T follicular helper cell (primary cell): Measurements from ENCODE around the gene EIF4EBP3.

Experiments
- DNase-seq: peaks from one replicate; pipeline ENCODE4 v3.0.0-alpha.2; 2020; ENCODE audit warnings: low read depth
- total RNA-seq, 2 experiments: gene quantifications; one replicate each; lab custom pipeline; 2026; lab: John Stamatoyannopoulos, UW

The EIF4EBP3 gene
- total RNA-seq = 0.35 to 0.42 reads per million in 2 experiments

DNA sequence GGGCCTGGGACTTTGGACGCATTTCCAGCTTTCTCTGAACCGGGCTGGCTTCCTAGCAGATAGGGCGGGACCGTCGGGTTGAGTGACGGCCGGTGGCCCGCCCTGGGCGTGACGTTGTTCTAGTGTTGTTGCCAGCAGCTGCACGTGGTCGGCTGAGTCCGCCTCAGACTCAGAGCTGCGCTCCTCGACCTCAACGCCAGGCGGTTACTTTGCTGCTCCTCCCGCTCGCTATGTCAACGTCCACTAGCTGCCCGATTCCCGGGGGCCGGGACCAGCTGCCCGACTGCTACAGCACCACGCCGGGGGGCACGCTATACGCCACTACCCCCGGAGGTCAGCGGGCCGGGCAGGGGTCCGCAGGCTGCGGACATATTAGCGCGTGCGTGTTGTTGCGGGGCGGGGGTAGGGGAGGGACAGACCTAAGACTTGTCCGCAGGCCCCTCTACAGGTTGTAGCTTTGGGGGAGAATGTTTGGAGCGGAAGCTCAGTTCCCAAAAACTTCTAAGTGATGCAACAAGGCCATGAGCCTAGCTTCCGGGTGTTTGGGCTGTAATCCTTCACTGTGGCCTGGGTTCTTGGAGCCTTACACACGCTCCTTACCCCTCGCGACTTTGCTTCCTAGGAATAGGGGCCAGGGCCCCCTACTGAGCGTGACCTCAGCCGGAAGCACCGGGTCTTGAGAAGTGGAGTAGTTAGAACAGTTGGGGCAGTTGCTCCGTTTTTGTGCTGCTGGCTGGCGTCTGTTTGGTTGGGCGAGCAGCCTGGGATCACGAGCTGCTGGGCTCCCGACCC lies at the start of gene EIF4EBP3:
EIF4EBP3 (plus strand) TSS at position 155 of the 792 bp plus-strand sequence; CDS start at position 231, 76 bp downstream.
- DNase-seq = peak; percentile 84

DNA sequence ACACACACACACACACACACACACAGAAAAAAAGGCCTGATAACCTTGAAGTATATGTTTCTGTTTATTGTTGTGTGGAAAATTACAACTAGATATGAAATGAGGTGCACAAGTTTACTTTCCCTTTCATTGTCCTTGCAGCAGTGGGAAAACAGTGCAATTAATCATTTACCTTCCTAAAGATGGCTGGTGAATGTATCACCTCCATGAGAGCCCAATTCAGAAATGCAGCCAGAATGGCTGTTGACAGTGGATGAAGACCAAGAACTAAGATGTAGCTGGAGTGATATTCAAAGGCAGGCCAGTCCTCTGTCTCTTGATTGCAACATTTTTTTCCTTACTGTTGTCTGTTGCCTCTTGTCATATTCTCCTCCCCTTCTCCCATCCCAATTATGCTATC lies 49.6 kb upstream of the EIF4EBP3 start:
- no peak for DNase-seq

GRCh38 chr5:140498591-140498990 lies 48.9 kb upstream of the EIF4EBP3 start:
- DNase-seq = no peak

DNA sequence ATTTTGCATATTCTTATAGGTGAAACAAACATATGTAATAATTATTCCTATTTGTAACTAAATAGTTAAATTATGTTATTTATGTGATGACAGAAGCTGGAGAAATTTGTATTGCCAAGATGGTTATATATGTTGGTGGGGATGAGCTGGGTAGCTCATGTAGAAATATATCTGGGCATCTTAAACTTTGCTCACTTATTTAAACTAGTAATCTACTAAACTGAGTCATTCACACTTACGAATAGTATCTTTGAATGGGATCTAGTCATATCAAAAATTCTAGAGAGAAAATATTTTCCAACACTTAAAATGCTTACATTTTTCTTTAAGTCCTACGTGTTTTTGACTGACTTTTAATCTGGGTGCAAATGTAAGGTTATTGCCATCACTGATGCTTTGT lies 44.6 kb upstream of the EIF4EBP3 start:
- no peak for DNase-seq

GRCh38 chr5:140509898-140510297 lies 37.6 kb upstream of the EIF4EBP3 start:
- no peak for DNase-seq

DNA sequence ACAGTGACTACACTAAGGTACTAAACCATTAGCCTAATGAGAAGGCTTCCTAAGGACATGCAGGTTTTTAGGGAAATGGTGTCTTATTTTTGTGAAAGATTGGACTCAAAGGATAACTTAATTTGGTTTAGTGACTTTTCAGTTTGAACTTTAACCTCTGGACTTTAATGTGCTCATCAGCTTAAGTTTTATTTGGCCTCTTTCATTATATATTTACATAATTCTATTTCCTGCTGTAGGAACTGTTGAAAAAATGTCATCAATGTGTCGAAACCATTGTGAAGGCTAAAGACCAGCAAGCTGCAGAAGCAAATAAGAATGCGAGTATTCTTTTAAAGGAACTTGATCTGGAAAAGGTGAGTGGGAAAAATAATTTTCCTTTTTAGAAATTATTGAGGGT lies 34.3 kb upstream of the EIF4EBP3 start:
- no peak for DNase-seq

- no peak for DNase-seq
Observed at GRCh38 chr5:140524003-140524402, 23.5 kb upstream of the EIF4EBP3 start.

DNA sequence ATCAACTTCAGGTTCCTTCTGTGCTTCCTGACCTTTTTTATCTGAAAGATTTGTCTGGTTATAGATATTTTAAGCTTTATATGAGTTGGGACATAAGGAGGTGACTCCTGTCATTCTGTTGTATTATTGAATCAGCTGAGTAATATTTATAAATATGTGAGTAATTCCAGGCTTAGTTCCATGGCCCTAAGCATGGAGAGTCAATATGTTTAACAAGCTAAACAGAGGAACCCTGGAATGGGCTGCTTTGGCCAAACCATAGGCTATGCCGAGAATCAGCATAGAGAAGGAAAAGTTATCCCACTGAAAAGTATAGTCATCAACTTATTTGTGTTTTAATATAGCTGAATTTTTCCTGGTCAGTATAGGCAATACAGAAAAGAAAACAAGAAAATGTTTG lies 7.2 kb upstream of the EIF4EBP3 start:
- no peak for DNase-seq

DNA sequence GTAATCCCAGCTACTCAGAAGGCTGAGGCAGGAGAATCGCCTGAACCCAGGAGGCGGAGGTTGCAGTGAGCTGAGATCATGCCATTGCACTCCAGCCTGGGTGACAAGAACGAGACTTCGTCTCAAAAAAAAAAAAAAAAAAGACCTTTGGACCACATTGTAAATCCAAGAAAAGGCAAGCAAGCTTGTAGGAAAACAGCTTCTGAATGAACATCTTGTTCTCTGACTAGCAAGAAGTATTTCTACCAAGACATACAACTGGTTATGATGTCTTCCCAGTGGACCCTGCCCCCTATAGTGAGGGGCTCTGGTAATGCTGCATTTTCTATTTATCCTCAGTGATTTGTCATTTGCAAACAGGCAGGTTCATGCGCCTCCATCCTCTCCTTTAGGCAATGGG lies 4.5 kb upstream of the EIF4EBP3 start:
- no peak for DNase-seq

GRCh38 chr5:140544986-140545385 lies 2.5 kb upstream of the EIF4EBP3 start:
- DNase-seq = no peak

DNA sequence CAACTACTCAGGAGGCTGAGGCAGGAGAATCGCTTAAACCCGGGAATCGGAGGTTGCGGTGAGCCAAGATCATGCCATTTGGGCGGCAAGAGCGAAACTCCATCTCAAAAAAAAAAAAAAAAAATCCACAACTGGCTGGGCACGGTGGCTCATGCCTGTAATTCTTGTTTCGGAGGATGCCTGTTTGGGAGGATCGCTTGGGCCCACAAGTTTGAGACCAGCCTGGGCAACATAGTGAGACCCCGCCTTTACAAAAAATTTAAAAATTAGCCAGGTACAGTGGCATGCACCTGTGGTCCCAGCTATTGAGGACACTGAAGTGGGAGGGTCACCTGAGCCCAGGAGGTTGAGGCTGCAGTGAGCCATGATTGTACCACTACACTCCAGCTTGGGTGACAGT lies 1.9 kb upstream of the EIF4EBP3 start:
- no peak for DNase-seq

- no peak for DNase-seq
Observed at GRCh38 chr5:140546851-140547507, 483 bp upstream of the EIF4EBP3 start.

- no peak for DNase-seq
Observed at GRCh38 chr5:140548300-140548688, 832 bp downstream of the EIF4EBP3 start.

- no peak for DNase-seq
Observed at GRCh38 chr5:140548791-140549190, 1.3 kb downstream of the EIF4EBP3 start.

GRCh38 chr5:140549237-140550144 lies 2.0 kb downstream of the EIF4EBP3 start:
- DNase-seq = no peak

- no peak for DNase-seq
Observed at GRCh38 chr5:140550147-140551079, 3.0 kb downstream of the EIF4EBP3 start.

GRCh38 chr5:140551872-140552271 lies 4.4 kb downstream of the EIF4EBP3 start:
- no peak for DNase-seq

- DNase-seq = no peak
Observed at GRCh38 chr5:140553657-140554056, 6.2 kb downstream of the EIF4EBP3 start.

GRCh38 chr5:140554454-140554853 lies 7.0 kb downstream of the EIF4EBP3 start:
- no peak for DNase-seq

- DNase-seq = no peak
Observed at GRCh38 chr5:140555747-140556312, 8.4 kb downstream of the EIF4EBP3 start.

DNA sequence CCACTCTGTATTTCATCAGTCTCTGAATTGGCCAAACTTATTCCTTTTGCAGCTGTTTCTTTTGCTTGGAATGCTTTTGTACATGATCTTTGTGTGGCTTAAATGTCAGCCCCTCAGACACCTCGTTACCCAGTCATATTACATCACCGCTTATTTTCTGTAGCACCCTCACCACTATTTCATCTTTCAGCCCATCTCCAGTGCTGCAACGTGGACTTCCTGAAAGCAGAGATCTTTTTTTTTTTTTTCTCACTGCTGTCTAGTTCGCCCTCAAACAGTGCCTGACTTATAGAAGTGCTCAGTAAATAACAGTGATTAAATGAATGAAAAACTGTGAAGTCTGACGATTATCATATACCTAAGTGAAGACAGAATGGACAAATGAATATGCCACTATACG lies 9.0 kb downstream of the EIF4EBP3 start:
- DNase-seq = no peak
